Activated CD4-positive, alpha-beta T cell treated with anti-CD3 and anti-CD28 coated beads for 48 hours (primary cell): ENCODE measurements around the gene HIPK1.
"Not testable (repeated sequence)": the region's sequence is repeated elsewhere in the genome, so short reads cannot be mapped to it uniquely, and the experiment has no call there.

Experiments used
- DNase-seq: peaks from one replicate; pipeline ENCODE4 v3.0.0-alpha.2; 2020

The HIPK1 gene

DNA sequence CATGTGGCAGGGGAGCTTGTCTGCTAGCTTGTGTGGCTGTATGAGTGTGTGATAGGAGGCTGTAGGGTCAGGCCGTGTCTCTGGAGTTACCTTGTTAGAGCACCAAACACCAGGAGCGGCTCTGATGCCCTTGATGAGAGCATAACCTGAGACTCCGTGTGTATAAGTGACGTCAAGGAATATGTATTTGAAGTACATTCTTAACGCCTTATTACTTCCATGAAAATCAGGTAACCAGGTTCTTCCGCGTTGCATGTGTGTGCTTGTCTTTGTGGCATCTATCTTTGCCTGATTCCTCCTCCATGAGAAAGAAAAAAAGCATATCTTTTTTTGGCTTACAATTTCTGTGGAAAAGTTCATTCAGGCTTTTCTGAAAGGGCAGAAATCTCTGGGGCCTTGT, 54.7 kb downstream of the HIPK1 start:
- DNase-seq, result no peak

DNA sequence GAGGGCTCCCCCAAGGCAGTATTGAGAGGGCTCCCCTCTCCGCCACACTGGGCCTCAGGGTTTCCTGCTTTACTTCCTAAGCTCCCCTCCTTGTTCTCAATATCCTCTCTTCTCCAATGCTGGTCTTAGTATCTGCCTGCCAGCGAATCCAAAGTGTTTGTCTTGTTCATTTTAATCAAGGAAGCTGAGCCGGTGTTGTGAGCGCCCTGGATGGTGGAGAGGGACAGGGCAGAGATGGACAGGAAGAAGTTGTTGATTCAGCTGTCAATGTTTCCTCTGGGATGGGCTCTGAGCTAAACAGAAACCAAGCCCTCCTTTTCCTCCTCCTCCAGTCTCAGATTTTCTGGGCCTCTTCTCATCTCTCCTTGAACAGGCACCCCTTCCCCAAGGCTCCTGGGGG, 55.6 kb downstream of the HIPK1 start:
- DNase-seq, result no peak

DNA sequence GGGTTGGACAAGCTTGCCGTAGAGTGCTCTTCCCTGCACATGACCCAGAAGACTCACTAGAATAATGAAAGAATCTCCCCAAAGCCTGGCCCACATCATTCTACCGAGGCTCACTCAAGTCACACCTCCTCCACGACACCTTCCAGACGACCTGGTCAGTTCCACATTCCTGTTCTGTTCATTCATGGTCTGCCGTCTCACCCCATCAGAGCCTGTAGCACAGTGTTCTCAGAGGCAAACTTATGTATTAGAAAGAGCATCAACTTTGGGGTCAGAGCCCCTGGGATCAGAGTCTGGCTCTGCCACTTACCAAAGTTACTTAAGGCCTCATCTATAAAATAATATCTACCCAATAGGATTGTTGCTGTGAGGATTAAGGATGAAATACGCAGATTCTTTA, 57.7 kb downstream of the HIPK1 start:
- no peak for DNase-seq

DNA sequence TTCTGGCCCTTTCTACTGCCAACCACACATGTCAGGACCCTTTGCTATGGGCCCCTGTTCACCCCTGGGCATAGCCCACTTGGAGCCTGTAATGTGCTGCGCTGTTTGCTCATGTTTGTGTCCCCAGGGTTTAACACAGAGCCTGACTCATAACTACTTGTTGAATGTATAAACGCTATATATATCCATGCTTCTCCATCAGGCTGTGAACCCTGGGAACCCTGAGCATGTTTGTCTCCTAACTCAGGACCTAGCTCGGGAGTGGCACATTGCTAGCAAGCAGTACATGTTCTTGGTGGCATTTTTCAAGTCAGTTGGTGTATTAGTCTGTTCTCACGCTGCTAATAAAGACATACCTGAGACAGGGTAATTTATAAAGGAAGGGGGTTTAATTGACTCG, 58.1 kb downstream of the HIPK1 start:
- DNase-seq, result no peak

DNA sequence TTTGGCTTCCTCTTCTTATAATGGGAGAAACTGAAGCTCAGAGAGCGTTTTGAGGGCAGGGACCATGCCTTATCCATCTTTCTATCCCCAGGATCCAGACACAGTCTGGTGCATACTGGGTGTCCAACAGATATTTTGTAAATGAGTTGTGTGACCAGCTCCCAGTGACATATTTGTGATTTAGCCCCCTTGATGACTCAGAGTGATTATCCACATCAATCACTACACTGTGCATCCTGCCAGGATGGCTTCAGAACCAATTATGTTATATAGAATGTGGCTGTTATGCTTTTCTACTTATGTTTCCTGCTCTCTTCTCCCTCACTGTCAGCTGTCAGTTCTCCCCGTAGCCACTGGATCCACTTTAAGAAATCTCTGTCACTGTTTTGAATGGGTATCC, 61.4 kb downstream of the HIPK1 start:
- DNase-seq, result no peak

DNA sequence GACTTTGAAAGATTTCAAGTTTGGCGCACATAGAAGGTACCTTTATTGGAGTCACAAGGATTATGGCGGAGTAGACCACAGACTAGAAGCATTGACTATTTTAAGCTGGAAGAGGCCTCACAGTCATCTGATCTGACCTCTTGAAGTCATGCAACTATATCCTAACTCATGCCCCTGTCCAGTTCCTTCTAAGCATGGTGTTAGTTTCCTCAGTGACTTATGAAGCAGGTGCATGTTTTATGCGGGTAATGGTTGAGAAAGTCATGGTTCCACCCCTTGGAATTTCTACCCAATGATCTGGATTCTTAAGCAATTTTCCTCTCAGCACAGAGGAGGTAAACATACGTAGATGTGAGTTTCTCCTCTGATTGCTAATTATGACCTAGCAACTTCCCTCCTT, 61.8 kb downstream of the HIPK1 start:
- DNase-seq, result no peak

DNA sequence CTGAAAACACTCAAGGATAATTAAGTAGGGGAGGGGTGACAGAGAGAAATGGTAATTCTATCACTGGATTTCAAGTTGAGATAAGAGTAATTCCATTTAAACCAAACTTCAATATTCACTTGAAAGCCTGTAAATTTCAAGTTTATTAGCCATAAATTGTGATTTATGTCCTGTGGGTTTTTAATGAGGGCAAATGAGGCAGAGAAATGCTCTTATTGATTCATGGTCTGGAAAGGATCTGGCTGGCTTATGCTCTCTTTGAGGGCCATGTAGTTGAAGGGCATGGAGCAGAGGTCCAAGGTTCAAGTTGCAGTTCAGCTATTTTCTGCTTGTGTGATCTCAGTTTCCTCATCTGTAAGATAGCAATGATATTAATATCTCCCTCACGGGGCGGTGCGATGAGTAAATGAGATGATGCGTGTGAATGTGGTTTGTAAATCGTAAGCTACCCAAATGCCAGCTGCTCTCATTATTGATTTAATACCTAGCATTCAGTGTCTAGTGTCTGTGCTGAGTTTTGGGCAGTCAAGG, 62.4 kb downstream of the HIPK1 start:
- DNase-seq, result no peak

DNA sequence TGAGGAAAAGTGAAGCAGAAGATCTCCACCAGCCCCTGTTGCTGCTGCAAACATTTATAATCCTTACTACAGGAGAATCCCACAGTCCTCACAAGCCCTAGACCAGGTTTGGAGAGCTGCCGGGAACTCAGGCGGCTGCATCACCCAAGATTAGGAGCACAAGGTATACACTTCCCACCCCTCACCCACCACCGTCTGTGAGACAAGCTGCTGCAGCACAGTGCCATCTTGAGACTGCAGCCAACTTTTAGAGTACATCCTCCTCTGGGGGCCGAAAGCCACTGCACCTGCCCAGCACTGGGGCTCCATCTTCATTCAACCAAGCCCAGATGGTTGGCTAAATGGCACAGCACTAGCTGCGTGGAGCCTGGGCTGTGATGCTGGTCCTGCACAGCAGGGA, 63.9 kb downstream of the HIPK1 start:
- no peak for DNase-seq

DNA sequence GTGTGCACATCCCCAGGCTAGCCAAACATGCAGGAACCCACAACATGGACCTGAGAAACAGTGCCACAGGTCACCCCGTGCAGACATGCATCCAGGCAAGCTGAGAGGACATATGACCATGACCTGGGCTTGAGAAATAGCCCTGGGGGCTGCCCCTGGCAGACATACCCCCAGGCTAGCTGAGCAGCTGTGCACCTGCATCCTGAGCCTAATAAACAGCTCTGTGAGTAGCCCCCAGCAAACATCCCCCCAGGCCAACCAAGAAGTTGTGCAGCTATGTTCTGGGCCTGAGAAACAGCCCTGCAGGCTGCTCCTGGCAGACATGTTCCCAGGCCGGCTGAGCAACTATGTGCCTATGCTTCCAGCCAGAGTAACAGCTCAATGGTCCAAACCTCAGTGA, 64.6 kb downstream of the HIPK1 start:
- no peak for DNase-seq

DNA sequence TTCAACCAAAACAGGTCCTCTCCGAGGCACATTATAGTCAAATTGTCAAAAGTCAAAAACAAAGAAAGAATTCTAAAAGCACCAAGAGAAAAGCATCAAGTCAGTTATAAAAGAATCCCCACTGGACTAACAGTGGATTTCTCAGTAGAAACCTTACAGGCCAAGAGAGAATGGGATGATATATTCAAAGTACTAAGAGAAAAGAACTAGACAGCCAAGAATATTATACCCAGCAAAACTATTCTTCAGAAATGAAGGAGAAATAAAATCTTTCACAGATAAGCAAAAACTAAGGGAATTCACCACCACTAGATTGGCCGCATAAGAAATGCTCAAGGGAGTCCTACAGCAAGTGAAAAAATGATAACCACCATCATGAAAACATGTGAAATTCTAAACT, 66.3 kb downstream of the HIPK1 start:
- DNase-seq, result no peak

DNA sequence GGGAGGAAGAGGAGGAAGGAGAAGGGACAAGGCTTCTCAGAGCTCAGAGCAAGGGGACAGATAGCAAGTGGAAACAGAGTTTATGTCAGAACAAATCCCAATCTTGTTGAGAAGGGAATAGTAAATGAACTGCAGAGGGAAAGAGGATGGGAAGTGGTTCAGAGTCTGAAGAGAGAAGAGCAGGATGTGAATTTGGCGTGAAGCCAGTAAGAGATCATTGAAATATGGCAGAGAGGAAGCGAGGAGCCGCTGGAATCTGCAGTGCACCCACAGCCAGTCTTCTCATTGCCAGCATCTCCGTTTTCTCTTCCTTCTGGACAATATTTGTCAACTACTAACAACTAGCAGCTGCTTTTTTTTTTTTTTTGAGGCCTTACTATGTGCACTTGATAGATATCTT, 69.2 kb downstream of the HIPK1 start:
- no peak for DNase-seq

DNA sequence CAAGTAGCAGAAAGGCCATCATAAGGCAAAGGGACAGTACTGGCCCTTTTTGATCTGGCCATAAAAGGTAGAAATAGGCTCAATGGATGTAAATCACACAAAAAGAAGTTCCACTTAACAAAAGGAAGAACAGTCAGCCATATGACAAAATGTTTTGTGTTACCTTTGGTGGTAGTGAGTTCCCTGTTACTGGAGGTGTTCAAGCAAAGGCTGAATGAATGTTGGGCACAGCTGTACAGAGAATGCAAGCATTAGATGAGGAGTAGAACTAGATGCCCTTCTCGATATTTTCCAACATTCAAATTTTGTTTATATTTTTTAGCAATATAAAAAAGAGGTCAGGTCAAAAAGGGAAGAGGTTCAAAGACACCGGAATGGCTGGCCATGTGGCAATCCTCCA, 70.1 kb downstream of the HIPK1 start:
- no peak for DNase-seq

DNA sequence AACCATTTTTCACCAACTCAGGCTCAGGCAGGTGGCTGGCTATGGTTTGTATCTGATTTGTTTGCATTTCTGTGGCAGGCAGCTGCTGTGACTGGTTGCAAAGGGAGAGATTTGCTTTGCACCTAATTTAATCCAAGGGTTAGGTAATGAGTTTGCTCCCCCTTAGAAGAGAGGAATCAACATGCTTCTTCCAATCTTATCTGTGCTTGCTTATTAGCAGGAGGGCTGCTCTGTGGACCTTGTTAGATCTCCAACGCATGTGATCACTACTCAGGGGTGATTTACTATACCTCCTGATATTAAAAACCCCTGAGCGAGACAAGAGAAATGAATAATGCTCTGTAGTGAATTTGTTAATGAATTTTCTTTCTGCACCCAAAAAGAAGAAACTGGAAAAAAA, 70.7 kb downstream of the HIPK1 start:
- DNase-seq, result no peak

DNA sequence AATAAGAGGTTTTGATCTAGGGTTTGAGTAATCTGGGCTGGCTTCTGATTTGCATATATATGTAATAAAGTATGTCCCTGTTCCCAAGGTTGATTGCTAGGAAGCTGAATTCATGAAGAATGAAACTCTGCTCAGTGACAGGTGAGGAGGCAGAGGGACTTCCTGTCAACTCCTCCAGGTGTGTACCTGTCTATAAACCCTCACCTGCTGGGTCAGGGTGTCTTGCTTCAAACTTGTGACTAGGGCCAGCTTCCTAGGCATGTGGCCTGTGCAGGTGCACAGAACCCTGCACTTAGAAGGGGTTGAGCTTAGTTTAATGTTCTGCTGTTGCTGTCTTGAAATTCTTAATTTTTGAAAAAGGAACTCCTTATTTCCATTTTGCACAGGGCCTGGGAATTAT, 71.3 kb downstream of the HIPK1 start:
- no peak for DNase-seq

DNA sequence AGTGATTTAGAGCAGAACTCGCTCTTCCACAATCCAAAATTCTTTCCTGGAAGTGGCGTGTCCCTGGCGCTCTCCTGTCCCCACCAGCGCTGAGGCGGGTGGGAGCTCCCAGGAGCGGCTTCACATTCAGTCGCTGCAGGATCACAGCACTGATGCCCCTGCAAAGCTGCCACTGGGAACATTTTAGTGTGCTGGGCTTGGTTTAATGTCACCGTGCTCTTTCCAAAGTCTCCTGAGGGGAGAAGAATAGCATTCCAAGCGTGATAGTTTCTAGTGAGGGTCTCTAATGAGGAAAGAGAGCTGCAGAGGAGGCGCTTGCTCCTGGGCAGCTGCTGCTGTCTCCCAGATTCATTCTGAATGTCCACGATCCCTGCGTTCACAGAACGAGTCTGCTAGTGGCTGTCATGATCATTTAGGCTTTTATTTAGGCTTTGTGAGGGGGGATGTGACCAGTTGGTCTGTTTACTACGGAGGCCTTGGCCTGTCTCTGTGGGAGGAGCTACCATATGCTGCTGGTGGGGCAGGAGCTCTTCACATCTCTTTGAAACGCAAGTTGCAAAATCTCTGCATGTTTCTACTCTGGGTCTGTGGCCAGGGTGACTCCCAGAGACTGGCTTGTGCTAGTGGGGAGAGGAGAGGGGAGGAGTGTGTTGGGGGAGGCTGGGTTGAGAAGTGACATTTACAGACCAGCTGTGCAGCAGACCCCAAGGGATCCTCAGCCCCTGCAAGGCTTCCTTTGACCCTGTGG, 73.5 kb downstream of the HIPK1 start:
- DNase-seq, result no peak

DNA sequence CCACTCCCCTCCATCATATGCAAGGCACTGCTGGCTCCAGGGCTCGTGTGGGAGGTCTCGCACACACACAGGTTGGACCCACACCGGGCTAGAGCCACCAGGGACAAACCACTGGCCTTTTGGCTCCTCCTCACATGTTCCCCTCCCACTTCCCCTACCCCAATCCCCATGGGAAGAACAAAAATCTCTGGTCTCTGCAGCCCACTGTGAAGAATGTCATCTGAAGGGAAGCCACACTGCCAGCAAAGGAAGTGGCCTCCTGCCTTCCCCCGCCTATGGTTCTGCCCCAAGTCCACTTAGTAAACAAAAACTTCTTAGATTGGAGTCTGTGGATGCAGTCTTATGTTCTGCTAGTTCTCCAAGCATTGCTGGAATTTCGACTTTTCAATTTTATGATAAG, 74.3 kb downstream of the HIPK1 start:
- DNase-seq, result no peak

DNA sequence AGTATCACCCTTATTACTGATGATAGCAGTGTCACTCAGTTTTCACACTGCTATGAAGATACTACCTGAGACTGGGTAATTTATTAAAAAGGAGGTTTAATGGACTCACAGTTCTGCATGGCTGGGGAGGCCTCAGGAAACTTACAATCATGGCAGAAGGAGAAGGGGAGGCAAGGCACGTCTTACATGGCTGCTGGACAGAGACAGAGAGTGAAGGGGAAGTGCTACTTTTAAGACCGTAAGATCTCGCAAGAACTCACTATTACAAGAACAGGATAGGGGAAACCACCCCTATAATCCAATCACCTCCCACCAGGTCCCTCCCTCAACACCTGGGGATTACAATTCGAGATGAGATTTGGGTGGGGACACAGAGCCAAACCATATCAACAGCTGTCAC, 77.7 kb downstream of the HIPK1 start:
- DNase-seq, result not testable (repeated sequence)

DNA sequence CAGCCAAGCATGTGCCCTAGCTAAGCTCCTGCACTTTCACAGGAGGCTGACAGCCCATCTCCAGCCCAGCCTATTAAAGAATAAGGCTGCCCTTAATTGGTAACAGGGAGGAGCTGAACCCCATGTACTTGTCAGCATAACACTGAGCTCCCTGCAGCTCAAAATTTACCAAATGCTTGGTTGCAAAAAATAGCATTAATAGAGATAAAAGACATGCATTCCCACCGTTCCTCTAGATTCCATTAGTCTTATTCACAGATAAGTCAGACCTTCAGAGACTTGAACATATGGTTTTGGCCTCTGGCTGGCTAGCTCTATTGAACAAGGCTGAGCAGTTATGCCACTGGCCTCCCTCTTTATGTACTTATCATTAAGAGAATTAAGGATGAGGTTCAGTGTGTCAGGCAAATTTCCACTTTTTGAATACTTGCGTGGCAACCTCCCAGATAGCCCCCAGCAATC, 79.4 kb downstream of the HIPK1 start:
- DNase-seq, result no peak

DNA sequence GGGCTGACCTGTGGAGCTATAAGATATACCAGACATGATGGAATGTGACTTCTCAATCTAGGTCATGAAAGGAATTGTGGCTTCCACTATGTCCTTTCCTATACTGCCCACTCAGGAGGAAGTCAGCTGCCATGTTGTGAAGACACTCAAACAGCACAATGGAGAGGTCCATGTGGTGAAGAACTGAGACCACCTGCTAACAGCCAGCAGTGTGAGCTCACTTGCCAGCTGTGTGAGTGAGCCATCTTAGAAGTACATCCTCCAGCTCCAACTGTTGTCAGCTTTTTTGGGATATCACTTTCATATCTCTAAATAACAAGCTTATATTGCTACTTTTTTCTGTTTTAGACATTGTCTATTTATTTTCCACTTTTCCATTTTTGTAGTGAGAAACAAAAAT, 79.9 kb downstream of the HIPK1 start:
- DNase-seq, result no peak

DNA sequence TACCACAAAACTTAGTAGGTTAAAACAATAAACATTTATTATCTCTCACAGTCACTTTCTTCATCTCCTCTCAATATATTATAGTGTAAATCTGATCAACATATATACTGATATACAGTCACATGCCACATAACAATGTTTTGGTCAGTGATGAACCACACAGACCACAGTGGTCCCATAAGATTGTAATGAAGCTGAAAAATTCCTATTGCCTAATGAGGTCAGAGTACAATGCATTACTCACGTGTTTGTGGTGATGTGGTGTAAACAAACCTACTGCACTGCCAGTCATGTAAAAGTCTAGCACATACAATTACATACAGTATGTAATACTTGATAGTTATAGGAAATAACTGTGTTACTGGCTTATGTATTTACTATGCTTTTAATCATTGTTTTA, 80.3 kb downstream of the HIPK1 start:
- no peak for DNase-seq

DNA sequence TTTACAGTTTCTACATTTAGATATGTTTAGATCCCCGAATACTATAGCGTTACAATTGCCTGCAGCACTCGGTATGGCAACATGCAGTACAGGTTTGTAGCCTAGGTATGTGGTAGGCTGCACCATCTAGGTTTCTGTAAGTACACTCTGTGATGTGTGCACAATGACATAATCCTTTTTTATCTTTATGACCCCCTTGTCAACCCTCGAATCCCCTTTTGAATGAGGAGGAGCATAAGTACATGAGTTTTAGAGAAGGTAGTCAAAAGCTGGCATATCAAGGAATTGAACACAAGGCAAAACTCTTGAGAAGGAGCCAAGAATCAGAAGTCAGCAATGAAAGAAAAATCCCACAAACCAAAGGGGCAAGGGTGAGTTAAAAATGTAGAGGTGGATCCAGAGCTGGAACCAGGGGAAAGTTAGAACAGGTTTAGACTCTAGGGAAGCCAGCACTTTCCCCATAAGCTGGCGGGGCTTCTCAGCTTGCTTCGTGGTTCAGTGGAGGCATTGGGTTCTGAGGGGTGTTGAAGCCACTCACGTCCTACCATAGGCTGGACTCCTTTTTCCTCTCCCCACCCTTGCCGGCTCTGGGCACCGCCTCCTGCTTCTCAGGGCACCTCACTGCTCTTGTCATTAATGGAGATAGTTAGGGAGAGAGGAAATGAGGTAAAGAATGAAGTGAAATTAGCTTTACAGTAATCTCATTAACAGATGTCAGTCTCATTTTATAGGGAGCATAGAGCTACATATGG, 81.5 kb downstream of the HIPK1 start:
- DNase-seq, result no peak

DNA sequence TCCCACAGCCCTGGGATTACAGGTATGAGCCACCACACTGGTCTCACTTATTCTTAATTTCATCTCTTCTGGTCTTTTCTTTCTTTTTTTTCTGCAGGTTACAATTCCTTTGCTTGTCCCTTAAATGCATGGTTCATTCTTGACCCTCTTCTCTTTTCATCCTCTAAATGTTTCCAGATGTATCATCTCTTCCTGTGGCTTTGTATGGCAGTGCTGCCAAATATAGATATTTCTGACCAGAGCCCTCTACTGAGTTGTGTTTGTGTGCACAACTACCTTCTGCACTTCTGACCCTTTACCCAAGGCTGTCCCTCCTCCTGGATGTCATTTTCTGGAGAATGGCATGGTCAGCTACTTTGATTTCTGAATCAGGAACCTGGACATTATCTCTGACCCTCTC, 82.7 kb downstream of the HIPK1 start:
- no peak for DNase-seq

DNA sequence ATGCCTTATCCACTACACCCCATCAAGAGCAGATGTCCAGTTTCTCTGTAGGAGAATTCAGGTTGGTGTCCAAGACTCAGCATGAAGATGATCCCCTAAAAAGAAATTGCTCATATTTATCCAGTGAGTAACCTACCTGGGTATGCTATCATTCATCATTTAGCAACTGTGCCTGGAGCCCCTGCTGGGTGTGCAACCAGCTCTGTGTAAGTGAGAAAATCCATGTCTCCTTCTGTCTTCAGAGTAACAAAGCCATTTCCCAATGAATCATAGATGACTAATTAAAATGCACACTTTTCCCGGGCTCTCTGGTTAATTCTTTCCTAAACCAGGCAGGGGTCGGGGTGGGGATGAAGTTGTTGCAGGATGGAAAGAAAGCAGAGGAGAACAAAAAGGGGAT, 86.0 kb downstream of the HIPK1 start:
- no peak for DNase-seq

DNA sequence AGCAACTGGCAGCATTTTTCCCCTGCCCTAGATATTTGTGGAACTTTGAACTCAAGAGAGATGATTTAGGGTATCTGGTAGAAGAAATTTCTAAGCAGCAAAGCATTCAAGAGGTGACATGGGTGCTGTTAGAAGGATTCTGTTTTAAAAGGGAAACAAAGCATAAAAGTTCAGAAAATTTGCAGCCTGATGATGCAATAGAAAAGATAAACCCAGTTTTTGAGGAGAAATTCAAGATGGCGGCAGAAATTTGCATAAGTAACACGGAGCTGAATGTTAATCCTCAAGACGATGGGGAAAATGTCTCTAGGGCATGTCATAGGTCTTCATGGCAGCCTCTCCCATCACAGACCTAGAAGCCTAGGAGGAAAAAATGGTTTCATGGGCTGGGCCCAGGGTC, 90.6 kb downstream of the HIPK1 start:
- not testable (repeated sequence) for DNase-seq
